Mesodermal cell (in vitro differentiated cells): ENCODE measurements around the gene ITGB2.

ENCODE experiments used
- H3K27ac ChIP-seq: 2 replicates; pipeline ENCODE4 v1.7.0; 2013; ENCODE audit warnings: mild to moderate bottlenecking, low read depth, low read length, moderate library complexity; ENCODE audit not compliant: severe bottlenecking
- H3K36me3 ChIP-seq: 2 replicates; pipeline ENCODE4 v1.7.1; 2013; ENCODE audit warnings: mild to moderate bottlenecking, low read length, moderate library complexity; ENCODE audit not compliant: control insufficient read depth, insufficient read depth
- H3K4me1 ChIP-seq: one replicate; pipeline ENCODE4 v1.7.1; 2013; ENCODE audit warnings: mild to moderate bottlenecking, low read length; ENCODE audit not compliant: insufficient read depth, control insufficient read depth, poor library complexity, severe bottlenecking
- H3K4me3 ChIP-seq: 2 replicates; pipeline ENCODE4 v1.7.0; 2013; ENCODE audit warnings: low read length, control low read depth, mild to moderate bottlenecking; ENCODE audit not compliant: insufficient read depth, poor library complexity, severe bottlenecking; ENCODE audit errors: extremely low read depth
- H3K9me3 ChIP-seq: 2 replicates; pipeline ENCODE4 v1.7.1; 2013; ENCODE audit warnings: mild to moderate bottlenecking, low read length, moderate library complexity; ENCODE audit not compliant: control insufficient read depth
- WGBS, 2 experiments: methylation state at CpG; one replicate each; pipeline ENCODE4 v1.1.5; 2013; ENCODE audit warnings: missing lambda C conversion rate in 2 of 2; ENCODE audit not compliant: insufficient coverage in 2 of 2; 5-methylcytosine and 5-hydroxymethylcytosine counted together

Gene ITGB2

GRCh38 chr21:44855572-44855971 is 65.1 kb downstream of the ITGB2 start:
- Histone ChIP-seq H3K4me1 (peaks cover 12% of the 10 kb centered on the region), H3K27ac (no peak overlapping the region), H3K9me3 (no peaks in the 10 kb centered on the region), H3K36me3 (peaks cover 98% of the 10 kb centered on the region), H3K4me3 (no peak overlapping the region)
- 97 to 98% methylated on average over 13 to 14 of the region's 14 CpGs for WGBS, 2 experiments

- Histone ChIP-seq H3K27ac (no peak overlapping the region), H3K4me1 (peaks cover 12% of the 10 kb centered on the region), H3K36me3 (peaks cover 98% of the 10 kb centered on the region), H3K9me3 (no peaks in the 10 kb centered on the region), H3K4me3 (no peak overlapping the region)
- 95 to 98% methylated on average over 26 to 31 of the region's 31 CpGs for WGBS, 2 experiments
Measured at GRCh38 chr21:44854664-44855446, 65.8 kb downstream of the ITGB2 start.

GRCh38 chr21:44854391-44854663 is 66.4 kb downstream of the ITGB2 start:
- no peak overlapping the region for H3K27ac ChIP-seq
- H3K4me3 ChIP-seq: no peak overlapping the region
- WGBS, 2 experiments: 94 to 100% methylated on average over 1 to 3 of the region's 14 CpGs
- H3K9me3 ChIP-seq: no peaks in the 10 kb centered on the region
- peaks cover 12% of the 10 kb centered on the region for H3K4me1 ChIP-seq
- H3K36me3 ChIP-seq: peaks cover 98% of the 10 kb centered on the region

GRCh38 chr21:44853601-44854390 is 66.9 kb downstream of the ITGB2 start:
- Histone ChIP-seq H3K36me3 (peaks cover 98% of the 10 kb centered on the region), H3K27ac (no peak overlapping the region), H3K9me3 (no peaks in the 10 kb centered on the region), H3K4me3 (no peak overlapping the region), H3K4me1 (peaks cover 11% of the 10 kb centered on the region)
- 95 to 98% methylated on average over 24 to 34 of the region's 34 CpGs for WGBS, 2 experiments

GRCh38 chr21:44850905-44851657 is 69.6 kb downstream of the ITGB2 start:
- no peak overlapping the region for H3K4me3 ChIP-seq
- H3K9me3 ChIP-seq: no peaks in the 10 kb centered on the region
- peaks cover 16% of the 10 kb centered on the region for H3K4me1 ChIP-seq
- WGBS, 2 experiments: 95 to 99% methylated on average over 19 to 26 of the region's 26 CpGs
- peaks cover 79% of the 10 kb centered on the region for H3K36me3 ChIP-seq
- no peak overlapping the region for H3K27ac ChIP-seq

- no peaks in the 10 kb centered on the region for H3K9me3 ChIP-seq
- WGBS, 2 experiments: 93 to 94% methylated on average over 12 to 20 of the region's 20 CpGs
- H3K36me3 ChIP-seq: peaks cover 71% of the 10 kb centered on the region
- no peak overlapping the region for H3K27ac ChIP-seq
- peaks cover 16% of the 10 kb centered on the region for H3K4me1 ChIP-seq
- no peak overlapping the region for H3K4me3 ChIP-seq
Measured at GRCh38 chr21:44850208-44850800, 70.4 kb downstream of the ITGB2 start.

GRCh38 chr21:44849616-44850130 is 71.0 kb downstream of the ITGB2 start:
- H3K36me3 ChIP-seq: peaks cover 65% of the 10 kb centered on the region
- H3K4me3 ChIP-seq: no peak overlapping the region
- peaks cover 16% of the 10 kb centered on the region for H3K4me1 ChIP-seq
- H3K9me3 ChIP-seq: no peaks in the 10 kb centered on the region
- WGBS, 2 experiments: 97 to 100% methylated on average over 8 to 12 of the region's 12 CpGs
- H3K27ac ChIP-seq: no peak overlapping the region

GRCh38 chr21:44848821-44849521 is 71.7 kb downstream of the ITGB2 start:
- Histone ChIP-seq H3K4me3 (no peak overlapping the region), H3K4me1 (peaks cover 19% of the 10 kb centered on the region), H3K27ac (no peak overlapping the region), H3K9me3 (no peaks in the 10 kb centered on the region), H3K36me3 (peaks cover 58% of the 10 kb centered on the region)
- WGBS, 2 experiments: 97 to 98% methylated on average over 35 to 36 of the region's 36 CpGs

- no peaks in the 10 kb centered on the region for H3K9me3 ChIP-seq
- peaks cover 19% of the 10 kb centered on the region for H3K4me1 ChIP-seq
- H3K27ac ChIP-seq: no peak overlapping the region
- 94 to 95% methylated on average over 24 of the region's 24 CpGs for WGBS, 2 experiments
- H3K4me3 ChIP-seq: no peak overlapping the region
- H3K36me3 ChIP-seq: peaks cover 44% of the 10 kb centered on the region
Measured at GRCh38 chr21:44847261-44848056, 73.2 kb downstream of the ITGB2 start.
